HG03571 (cell line): ENCODE results near the gene ERAS.

ENCODE experiments used
- ATAC-seq: cut with Tn5 transposase; IDR thresholded peaks from one replicate; pipeline ENCODE4 v1.9.1; 2021; ENCODE audit not compliant: unreplicated experiment

ERAS gene

GRCh38 chrX:48826135-48826875 is at the start of gene ERAS:
TSS of gene ERAS (plus strand) at chrX:48826513. CDS start at chrX:48829124, 2,611 bp downstream.
- no peak for ATAC-seq

GRCh38 chrX:48776818-48777439 is 49.4 kb upstream of the ERAS start:
- ATAC-seq: no peak

- ATAC-seq: no peak
These were observed 46.9 kb upstream of the ERAS start for GRCh38 chrX:48779399-48779798.

GRCh38 chrX:48781705-48782104 is 44.6 kb upstream of the ERAS start:
- ATAC-seq: no peak

- no peak for ATAC-seq
These were observed 44.1 kb upstream of the ERAS start for GRCh38 chrX:48782216-48782615.

GRCh38 chrX:48782795-48783194 is 43.5 kb upstream of the ERAS start:
- no peak for ATAC-seq

- no peak for ATAC-seq
These were observed 41.6 kb upstream of the ERAS start for GRCh38 chrX:48784726-48785125.

- ATAC-seq: no peak
These were observed 41.1 kb upstream of the ERAS start for GRCh38 chrX:48785186-48785539.

GRCh38 chrX:48785540-48786214 is 40.6 kb upstream of the ERAS start:
- ATAC-seq: no peak

GRCh38 chrX:48786341-48786800 is 39.9 kb upstream of the ERAS start, which contains the start of gene GATA1:
TSS of gene GATA1 (plus strand) at chrX:48786590. CDS start at chrX:48791110, 4,520 bp downstream.
- no peak for ATAC-seq

- no peak for ATAC-seq
These were observed 39.3 kb upstream of the ERAS start for GRCh38 chrX:48786825-48787504.

- ATAC-seq: no peak
These were observed 38.5 kb upstream of the ERAS start for GRCh38 chrX:48787505-48788443.

GRCh38 chrX:48789366-48790220 is 36.7 kb upstream of the ERAS start:
- no peak for ATAC-seq

- no peak for ATAC-seq
These were observed 35.8 kb upstream of the ERAS start for GRCh38 chrX:48790477-48790876.

GRCh38 chrX:48791063-48791820 is 35.1 kb upstream of the ERAS start:
- ATAC-seq: no peak

GRCh38 chrX:48792219-48792618 is 34.1 kb upstream of the ERAS start:
- no peak for ATAC-seq

GRCh38 chrX:48793935-48794334 is 32.4 kb upstream of the ERAS start:
- ATAC-seq: no peak

- ATAC-seq: no peak
These were observed 31.9 kb upstream of the ERAS start for GRCh38 chrX:48794340-48794910.
